Testis (tissue), 2 donors: Measurements from ENCODE around the gene MYH11.

ENCODE experiments used
- POLR2A ChIP-seq: fragments of 450-650 bp; IDR thresholded peaks from one replicate; pipeline ENCODE4 v1.6.1; 2017; ENCODE audit warnings: antibody characterized with exemption, mild to moderate bottlenecking, moderate library complexity
- TF ChIP-seq, protein P1 (sequence below), 3 experiments: fragments of 450-650 bp in 2 of 3; fragments of 200-600 bp in 1 of 3; sonication (generic) in 1 of 3; IDR thresholded peaks; one replicate each; pipeline ENCODE4 v1.5.1; 2016 to 2019; ENCODE audit warnings: antibody characterized with exemption in 3 of 3, mild to moderate bottlenecking in 2 of 3, moderate library complexity in 1 of 3

DNA sequence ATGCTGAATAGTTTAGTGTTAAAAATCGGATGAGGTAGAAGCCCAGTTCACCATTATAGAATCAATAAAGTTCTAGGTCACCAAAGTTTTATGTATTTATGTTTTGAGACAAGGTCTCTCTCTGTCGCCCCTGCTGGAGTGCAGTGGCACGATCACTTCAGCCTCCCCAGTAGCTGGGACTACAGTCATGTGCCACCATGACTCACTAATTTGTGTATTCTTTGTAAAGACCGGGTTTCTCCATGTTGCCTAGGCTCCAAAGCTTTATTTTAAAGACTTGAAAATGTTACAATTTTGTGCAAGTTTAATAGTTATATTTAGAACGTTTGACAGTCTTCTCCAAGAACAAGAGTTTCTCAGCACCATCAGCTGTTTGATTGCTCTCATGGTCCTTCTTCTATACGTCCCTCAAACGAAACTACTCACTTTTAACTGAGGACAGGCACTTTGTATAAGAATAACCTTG lies 174.7 kb downstream of the MYH11 start:
- TF ChIP-seq, protein P1, sequence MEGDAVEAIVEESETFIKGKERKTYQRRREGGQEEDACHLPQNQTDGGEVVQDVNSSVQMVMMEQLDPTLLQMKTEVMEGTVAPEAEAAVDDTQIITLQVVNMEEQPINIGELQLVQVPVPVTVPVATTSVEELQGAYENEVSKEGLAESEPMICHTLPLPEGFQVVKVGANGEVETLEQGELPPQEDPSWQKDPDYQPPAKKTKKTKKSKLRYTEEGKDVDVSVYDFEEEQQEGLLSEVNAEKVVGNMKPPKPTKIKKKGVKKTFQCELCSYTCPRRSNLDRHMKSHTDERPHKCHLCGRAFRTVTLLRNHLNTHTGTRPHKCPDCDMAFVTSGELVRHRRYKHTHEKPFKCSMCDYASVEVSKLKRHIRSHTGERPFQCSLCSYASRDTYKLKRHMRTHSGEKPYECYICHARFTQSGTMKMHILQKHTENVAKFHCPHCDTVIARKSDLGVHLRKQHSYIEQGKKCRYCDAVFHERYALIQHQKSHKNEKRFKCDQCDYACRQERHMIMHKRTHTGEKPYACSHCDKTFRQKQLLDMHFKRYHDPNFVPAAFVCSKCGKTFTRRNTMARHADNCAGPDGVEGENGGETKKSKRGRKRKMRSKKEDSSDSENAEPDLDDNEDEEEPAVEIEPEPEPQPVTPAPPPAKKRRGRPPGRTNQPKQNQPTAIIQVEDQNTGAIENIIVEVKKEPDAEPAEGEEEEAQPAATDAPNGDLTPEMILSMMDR (IDR thresholded peaks at IDR 0.05): peak; percentile 20 to 44 (median 43)
- no peak for TF ChIP-seq POLR2A
